Stimulated activated CD4-positive, alpha-beta T cell treated with anti-CD3 and anti-CD28 coated beads, Interleukin-2, amount 100 ng/mL, for 48 hours (primary cell): ENCODE measurements around the gene PROSER3.
"Not testable (repeated sequence)": the region's sequence is repeated elsewhere in the genome, so short reads cannot be mapped to it uniquely, and the experiment has no call there.

Experiments used
- DNase-seq, 2 donors: peaks; one replicate each; pipeline ENCODE4 v3.0.0-alpha.2; 2020

PROSER3 gene

DNA sequence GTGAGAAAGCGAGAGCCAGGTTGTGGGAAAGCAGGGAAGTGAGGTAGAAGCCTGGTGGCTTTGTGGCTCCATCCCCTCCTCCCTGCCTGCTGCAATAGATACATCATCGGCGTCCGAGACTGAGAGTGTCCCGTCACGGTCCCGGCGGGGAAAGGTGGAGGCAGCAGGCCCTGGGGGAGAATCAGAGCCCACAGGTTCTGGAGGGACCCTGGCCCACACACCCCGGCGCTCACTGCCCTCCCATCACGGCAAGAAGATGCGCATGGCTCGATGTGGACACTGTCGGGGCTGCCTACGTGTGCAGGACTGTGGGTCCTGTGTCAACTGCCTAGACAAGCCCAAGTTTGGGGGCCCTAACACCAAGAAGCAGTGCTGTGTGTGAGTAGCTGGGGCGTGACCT is 35.1 kb upstream of the PROSER3 start:
- no peak for DNase-seq

- no peak for DNase-seq
Measured at GRCh38 chr19:35723671-35724070, 34.3 kb upstream of the PROSER3 start.

DNA sequence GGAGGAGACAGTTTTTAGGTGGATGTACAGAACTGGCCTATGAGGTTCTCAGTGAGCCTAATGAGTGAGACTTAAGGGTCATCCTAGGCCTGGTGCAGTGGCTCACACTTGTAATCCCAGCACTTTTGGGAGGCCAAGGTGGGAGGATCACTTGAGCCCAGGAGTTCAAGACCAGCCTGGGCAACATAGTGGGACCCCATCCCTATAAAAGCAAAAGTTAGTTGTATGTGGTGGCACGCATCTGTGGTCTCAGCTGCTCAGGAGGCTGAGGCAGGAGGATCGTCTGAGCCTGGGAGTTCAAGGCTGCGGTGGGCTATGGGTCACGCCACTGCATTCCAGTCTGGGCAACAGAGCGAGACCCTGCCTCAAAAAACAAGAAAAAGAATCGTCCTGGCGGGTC is 33.8 kb upstream of the PROSER3 start:
- DNase-seq, result not testable (repeated sequence)

- DNase-seq, result no peak
Measured at GRCh38 chr19:35724560-35724959, 33.4 kb upstream of the PROSER3 start.

- no peak for DNase-seq
Measured at GRCh38 chr19:35725216-35725861, 32.6 kb upstream of the PROSER3 start.

DNA sequence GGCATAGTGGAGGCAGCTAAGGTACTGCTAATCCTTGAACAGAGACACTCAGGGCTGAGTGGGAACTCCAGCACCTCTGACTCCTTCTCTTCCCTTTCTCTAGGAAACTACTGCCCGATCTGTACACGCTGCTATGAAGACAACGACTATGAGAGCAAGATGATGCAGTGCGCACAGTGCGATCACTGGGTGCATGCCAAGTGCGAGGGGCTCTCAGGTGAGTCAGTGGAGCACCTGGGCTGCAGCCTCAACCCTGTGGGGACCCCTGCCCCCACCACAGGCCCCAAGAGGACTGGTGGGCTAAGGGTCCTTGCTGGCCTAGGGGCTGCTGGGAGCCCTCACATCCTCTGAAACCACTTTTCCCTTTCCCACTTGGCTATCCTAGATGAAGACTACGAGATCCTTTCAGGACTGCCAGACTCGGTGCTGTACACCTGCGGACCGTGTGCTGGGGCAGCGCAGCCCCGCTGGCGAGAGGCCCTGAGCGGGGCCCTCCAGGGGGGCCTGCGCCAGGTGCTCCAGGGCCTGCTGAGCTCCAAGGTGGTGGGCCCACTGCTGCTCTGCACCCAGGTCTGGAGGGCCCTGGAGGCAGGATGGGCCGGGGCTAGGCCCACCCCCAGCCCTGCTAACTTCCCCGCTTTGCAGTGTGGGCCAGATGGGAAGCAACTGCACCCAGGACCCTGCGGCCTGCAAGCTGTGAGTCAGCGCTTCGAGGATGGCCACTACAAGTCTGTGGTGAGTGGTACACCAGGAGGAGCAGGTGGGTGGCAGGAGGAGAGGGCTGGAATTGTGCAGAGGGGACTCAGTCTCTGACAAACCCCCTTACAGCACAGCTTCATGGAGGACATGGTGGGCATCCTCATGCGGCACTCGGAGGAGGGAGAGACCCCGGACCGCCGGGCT is 30.7 kb upstream of the PROSER3 start:
- no peak for DNase-seq

- no peak for DNase-seq
Measured at GRCh38 chr19:35727956-35728706, 29.8 kb upstream of the PROSER3 start.

DNA sequence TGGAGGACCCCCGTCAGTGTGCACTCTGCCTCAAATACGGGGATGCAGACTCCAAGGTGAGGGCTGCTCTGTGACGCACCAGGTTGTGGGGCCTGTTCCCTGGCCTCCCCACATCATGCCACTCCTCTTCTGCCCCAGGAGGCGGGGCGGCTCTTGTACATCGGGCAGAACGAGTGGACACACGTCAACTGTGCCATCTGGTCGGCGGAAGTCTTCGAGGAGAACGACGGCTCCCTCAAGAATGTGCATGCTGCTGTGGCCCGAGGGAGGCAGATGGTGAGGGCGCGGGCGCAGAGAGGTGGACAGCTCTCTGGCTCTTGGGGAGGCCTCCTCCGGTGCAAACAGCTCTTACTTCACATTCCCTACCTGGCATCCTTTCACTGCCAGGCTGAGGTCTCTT is 29.0 kb upstream of the PROSER3 start:
- DNase-seq, result no peak

- DNase-seq, result no peak
Measured at GRCh38 chr19:35729763-35730162, 28.2 kb upstream of the PROSER3 start.

GRCh38 chr19:35730326-35730725 is 27.6 kb upstream of the PROSER3 start:
- no peak for DNase-seq

DNA sequence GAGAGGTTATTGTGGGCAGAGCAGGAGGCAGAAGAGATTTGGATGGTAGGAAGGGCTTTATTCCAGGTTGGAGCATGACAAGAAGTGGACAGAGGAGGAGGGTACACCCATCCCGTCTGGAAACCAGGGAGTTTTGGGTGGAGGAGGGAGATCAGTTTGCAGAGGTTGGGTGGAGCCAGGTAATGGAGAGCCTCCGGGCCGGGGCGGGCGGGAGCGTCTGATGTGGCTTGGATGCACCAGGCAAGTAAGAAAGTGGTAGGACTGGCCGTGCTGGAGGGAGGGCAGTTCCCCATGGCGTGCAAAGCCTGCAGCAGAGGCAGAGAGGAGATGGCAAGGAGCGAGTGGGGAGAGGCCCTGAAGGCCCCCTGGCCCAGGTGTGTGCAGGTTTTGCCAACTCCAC is 26.6 kb upstream of the PROSER3 start:
- DNase-seq, result no peak

DNA sequence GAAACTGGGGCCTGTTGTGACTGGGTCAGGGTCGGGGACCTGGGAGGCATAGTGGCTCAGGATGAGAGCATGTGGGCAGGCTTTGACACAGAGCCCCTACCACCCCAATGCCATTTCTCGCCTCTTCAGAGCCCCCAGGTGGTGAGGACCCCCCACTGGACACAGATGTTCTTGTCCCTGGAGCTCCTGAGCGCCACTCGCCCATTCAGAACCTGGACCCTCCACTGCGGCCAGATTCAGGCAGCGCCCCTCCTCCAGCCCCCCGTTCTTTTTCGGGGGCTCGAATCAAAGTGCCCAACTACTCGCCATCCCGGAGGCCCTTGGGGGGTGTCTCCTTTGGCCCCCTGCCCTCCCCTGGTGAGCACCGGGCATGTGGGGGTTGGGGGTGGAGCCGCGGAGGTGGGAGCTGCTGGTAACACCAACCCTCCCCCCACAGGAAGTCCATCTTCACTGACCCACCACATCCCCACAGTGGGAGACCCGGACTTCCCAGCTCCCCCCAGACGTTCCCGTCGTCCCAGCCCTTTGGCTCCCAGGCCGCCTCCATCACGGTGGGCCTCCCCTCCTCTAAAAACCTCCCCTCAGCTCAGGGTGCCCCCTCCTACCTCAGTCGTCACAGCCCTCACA is 26.1 kb upstream of the PROSER3 start:
- DNase-seq, result no peak

DNA sequence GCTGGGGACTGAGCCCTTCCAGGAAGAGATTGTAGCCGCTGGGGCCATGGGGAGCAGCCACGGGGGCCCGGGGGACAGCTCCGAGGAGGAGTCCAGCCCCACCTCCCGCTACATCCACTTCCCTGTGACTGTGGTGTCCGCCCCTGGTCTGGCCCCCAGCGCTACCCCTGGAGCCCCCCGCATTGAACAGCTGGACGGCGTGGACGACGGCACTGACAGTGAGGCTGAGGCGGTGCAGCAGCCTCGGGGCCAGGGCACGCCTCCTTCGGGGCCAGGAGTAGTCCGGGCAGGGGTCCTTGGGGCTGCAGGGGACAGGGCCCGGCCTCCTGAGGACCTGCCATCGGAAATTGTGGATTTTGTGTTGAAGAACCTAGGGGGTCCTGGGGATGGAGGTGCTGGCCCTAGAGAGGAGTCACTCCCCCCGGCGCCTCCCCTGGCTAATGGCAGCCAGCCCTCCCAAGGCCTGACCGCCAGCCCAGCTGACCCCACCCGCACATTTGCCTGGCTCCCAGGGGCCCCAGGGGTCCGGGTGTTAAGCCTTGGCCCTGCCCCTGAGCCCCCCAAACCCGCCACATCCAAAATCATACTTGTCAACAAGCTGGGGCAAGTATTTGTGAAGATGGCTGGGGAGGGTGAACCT is 25.3 kb upstream of the PROSER3 start:
- DNase-seq, result no peak

- no peak for DNase-seq
Measured at GRCh38 chr19:35733180-35734125, 24.5 kb upstream of the PROSER3 start.

DNA sequence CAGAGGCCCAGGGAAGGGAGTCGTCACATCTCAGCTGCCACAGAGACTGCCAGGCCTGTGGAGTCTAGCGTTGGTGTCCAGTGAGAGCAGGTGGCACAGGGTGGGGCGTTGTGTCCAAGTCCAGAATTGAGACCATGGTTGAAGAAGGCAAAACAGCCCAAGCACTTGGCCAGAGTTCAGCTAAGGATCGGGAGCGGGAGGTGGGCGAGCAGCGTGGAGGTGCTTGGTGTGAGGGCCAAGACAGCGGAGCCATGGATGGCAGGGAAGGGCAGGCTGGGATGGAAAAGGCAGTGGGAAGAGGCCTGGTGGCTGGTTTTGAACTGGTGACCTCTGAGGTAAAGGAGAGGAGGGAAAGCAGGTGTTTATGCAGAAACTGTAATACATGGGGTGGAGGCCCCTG is 23.7 kb upstream of the PROSER3 start:
- DNase-seq, result no peak

DNA sequence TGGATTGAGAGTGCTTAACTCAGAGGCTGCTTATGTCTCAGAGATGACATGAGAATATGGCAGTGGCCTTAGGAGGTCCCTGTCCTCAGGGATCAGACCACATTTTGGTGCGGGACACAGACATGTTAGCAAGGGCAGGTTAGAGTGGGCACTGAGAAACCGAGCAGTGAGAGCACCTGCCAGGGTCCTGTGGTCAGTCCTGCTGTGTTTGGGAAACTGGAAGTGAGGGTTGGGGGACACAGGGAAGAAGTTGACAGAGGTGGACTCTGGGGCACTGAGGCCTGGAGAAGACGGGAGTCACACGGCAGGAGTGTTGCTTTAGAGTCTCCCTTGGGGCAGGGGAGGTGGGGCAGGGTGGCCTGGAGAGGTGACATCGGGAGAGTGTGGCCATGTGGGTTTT is 23.1 kb upstream of the PROSER3 start:
- no peak for DNase-seq

DNA sequence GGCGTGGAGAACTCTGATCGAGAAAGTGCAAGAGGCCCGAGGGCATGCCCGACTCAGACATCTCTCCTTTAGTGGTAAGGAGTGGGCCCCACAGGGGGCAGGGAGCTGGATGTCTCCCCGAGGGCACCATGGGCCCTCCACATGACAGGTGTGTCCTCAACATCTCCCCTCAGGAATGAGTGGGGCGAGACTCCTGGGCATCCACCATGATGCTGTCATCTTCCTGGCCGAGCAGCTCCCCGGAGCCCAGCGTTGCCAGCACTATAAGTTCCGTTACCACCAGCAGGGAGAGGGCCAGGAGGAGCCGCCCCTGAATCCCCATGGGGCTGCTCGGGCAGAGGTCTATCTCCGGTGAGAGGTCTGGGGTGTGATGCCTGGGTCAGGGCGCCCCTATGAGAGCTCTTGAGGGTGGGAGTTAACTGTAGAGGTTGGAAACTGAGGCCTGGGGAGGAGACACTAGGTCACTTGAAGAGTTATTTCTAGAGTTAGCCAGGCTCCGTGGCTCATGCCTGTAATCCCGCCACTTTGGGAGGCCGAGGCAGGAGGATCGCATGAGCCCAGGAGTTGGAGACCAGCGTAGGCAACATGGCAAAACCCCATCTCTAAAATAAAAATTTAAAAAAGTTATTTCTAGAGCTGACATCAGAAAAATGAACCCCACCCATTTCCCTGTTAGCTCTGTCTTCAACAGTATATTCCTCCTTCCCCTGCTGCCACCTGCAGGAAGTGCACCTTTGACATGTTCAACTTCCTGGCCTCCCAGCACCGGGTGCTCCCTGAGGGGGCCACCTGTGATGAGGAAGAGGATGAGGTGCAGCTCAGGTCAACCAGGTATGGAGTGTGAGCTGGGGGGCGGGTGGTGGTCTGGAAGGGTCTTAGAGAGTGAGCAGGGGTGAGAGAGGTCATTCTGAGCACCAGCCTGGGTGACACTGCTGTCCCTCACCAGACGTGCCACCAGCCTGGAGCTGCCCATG is 20.8 kb upstream of the PROSER3 start:
- DNase-seq, result no peak

DNA sequence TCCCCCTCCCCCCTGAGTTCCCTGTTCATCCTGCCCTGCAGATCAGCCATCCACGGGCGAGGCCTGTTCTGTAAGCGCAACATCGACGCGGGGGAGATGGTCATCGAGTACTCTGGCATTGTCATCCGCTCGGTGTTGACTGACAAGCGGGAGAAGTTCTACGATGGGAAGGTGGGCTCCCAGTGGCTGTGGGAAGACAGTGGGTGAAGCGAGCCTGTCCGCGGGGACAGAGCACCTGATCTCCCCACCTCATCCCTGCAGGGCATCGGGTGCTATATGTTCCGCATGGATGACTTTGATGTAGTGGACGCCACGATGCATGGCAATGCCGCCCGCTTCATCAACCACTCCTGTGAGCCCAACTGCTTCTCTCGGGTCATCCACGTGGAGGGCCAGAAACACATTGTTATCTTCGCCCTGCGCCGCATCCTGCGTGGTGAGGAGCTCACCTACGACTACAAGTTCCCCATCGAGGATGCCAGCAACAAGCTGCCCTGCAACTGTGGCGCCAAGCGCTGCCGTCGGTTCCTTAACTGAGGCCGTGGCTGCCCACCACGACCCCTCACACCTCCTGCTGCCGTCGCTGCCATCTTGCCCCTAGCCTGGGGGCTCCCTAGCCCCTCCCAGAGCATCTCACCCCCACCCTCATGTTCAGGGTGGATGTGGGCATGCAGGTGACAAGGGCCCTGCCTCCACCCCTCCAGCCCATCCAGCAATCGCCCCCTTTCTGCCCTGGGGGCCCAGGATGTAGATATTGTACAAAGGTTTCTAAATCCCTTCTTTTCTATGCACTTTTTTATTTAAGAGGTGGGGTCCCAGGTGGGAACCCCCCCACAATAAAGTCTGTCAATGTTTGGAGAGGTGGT is 19.7 kb upstream of the PROSER3 start:
- DNase-seq, result no peak

DNA sequence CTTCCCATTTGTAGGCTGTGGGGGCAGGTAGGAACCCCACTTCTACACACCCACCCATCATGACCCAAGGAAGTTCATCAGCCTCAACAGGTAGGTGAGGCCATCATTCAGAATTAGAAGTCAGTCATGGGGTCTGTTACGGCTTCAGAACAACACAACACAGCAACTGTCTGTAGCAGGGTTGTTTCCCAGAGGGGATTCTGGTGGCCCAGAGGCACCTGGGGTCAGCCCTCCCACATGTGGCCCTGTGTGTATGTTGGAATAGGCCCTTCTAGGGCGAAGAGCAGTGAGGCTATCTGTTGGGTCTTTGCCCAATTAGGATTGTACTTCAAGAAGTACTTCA is 19.1 kb upstream of the PROSER3 start:
- DNase-seq, result no peak
